ENCODE data around the gene ACSBG1.

GRCh38 chr15:78164010-78164409, 70.4 kb downstream of the ACSBG1 start:
- TF ChIP-seq POLR2AphosphoS5 (IDR thresholded peaks at IDR 0.05; ENCODE audit: low read depth, low read length) (no peak), POLR2A (IDR thresholded peaks at IDR 0.05; ENCODE audit: low read depth, low read length) (no peak)

All from GM12892 (cell line).